ENCODE measurements around the gene PCDHB8.
A peak's percentile ranks its signal among the peaks of the same experiment; 100 is the strongest.
"Not testable (repeated sequence)": the region's sequence is repeated elsewhere in the genome, so short reads cannot be mapped to it uniquely, and the experiment has no call there.

The PCDHB8 gene

GRCh38 chr5:141177577-141178191 is at the start of gene PCDHB8:
Gene PCDHB8 (plus strand): TSS chr5:141177790. CDS start chr5:141178035, 245 bp downstream.
- not testable (repeated sequence) for DNase-seq

DNA sequence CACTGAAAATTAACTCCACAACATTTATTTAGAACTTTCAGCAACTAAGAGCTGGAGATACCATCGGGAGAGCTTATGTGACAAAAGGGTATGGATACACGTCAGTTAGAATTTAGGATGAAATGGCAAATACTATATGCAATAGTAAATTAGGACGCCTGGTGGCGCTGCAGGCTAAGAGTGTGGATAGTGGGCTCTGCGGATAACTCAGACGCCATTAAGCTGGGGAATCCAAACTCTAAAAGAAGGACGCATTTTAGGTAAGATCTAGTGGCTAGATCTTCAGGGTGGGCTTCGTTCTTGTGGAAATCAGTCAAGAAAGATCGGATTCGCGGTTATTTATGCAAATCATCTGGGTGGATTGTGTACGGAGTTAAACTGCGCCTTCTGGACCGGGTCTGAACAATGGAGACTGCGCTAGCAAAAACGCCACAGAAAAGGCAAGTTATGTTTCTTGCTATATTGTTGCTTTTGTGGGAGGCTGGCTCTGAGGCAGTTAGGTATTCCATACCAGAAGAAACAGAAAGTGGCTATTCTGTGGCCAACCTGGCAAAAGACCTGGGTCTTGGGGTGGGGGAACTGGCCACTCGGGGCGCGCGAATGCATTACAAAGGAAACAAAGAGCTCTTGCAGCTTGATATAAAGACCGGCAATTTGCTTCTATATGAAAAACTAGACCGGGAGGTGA is 42.4 kb upstream of the PCDHB8 start, which contains the start of gene PCDHB5:
Gene PCDHB5 (plus strand): TSS at position 177 of the 688 bp plus-strand sequence. CDS start 229 bp downstream, at position 406.
- DNase-seq = no peak

DNA sequence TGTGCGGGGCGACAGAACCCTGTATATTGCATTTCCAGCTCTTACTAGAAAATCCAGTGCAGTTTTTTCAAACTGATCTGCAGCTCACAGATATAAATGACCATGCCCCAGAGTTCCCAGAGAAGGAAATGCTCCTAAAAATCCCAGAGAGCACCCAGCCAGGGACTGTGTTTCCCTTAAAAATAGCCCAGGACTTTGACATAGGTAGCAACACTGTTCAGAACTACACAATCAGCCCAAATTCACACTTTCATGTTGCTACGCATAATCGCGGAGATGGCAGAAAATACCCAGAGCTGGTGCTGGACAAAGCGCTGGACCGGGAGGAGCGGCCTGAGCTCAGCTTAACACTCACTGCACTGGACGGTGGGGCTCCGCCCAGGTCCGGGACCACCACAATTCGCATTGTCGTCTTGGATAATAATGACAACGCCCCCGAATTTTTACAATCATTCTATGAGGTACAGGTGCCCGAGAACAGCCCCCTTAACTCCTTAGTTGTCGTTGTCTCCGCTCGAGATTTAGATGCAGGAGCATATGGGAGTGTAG is 41.8 kb upstream of the PCDHB8 start:
- DNase-seq = no peak

- not testable (repeated sequence) for DNase-seq
These were observed 40.2 kb upstream of the PCDHB8 start for GRCh38 chr5:141137346-141137745.

- peak; percentile 2 for DNase-seq
These were observed 27.8 kb upstream of the PCDHB8 start, which contains the start of gene PCDHB6 for GRCh38 chr5:141149812-141150211. Gene PCDHB6 (plus strand): TSS chr5:141150057. CDS start chr5:141150258, 201 bp downstream.

- no peak for DNase-seq
These were observed 27.2 kb upstream of the PCDHB8 start for GRCh38 chr5:141150224-141150992.

DNA sequence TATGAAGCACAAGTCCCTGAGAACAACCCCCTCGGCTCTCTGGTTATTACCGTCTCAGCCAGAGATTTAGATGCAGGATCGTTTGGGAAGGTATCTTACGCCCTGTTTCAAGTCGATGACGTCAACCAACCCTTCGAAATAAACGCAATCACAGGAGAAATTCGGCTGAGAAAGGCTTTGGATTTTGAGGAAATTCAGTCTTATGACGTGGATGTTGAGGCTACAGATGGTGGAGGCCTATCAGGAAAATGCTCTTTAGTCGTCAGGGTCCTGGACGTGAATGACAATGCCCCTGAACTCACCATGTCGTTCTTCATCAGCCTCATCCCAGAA is 26.6 kb upstream of the PCDHB8 start:
- DNase-seq = no peak

- not testable (repeated sequence) for DNase-seq
These were observed 26.0 kb upstream of the PCDHB8 start for GRCh38 chr5:141151632-141152031.

DNA sequence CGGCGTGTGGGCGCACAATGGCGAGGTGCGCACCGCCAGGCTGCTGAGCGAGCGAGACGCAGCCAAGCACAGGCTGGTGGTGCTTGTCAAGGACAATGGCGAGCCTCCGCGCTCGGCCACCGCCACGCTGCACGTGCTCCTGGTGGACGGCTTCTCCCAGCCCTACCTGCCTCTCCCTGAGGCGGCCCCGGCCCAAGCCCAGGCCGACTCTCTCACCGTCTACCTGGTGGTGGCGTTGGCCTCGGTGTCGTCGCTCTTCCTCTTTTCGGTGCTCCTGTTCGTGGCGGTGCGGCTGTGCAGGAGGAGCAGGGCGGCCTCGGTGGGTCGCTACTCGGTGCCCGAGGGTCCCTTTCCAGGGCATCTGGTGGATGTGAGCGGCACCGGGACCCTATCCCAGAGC is 25.5 kb upstream of the PCDHB8 start:
- not testable (repeated sequence) for DNase-seq

GRCh38 chr5:141155540-141156374 is 21.8 kb upstream of the PCDHB8 start:
- DNase-seq = no peak

- not testable (repeated sequence) for DNase-seq
These were observed 20.2 kb upstream of the PCDHB8 start for GRCh38 chr5:141157356-141157755.

GRCh38 chr5:141157901-141158300 is 19.7 kb upstream of the PCDHB8 start:
- not testable (repeated sequence) for DNase-seq

DNA sequence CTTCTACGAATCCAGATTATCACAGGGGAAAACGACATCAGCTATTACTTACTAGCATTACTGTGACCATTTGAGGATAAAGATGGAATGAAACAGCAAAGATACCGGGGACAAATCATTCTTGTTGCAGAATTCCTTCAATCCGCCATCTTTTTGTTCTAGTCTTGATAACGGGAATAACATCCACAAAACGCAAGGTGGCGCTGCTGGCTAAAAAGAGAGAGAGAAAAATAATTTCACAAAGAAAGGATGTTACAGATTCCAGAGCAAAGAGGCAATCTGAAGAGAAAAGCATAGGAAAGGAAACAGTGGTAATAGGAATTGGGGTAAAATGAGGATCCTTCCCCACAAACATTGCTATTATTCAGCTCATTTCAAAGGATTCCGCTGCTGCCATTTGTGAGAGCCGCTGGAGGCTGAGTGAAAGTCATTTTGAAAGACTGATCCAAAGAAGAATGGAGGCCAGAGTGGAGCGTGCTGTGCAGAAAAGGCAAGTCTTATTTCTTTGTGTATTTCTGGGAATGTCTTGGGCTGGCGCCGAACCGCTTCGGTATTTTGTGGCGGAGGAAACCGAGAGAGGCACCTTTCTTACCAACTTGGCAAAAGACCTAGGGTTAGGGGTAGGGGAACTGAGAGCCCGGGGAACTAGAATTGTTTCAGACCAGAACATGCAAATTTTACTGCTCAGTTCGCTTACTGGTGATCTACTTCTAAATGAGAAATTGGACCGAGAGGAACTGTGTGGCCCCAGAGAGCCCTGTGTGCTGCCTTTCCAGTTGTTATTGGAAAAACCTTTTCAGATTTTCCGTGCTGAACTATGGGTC is 5.0 kb upstream of the PCDHB8 start, which contains the start of gene PCDHB7:
Gene PCDHB7 (plus strand): TSS at position 264 of the 824 bp plus-strand sequence. CDS start 192 bp downstream, at position 456.
- DNase-seq = peak; percentile 11

DNA sequence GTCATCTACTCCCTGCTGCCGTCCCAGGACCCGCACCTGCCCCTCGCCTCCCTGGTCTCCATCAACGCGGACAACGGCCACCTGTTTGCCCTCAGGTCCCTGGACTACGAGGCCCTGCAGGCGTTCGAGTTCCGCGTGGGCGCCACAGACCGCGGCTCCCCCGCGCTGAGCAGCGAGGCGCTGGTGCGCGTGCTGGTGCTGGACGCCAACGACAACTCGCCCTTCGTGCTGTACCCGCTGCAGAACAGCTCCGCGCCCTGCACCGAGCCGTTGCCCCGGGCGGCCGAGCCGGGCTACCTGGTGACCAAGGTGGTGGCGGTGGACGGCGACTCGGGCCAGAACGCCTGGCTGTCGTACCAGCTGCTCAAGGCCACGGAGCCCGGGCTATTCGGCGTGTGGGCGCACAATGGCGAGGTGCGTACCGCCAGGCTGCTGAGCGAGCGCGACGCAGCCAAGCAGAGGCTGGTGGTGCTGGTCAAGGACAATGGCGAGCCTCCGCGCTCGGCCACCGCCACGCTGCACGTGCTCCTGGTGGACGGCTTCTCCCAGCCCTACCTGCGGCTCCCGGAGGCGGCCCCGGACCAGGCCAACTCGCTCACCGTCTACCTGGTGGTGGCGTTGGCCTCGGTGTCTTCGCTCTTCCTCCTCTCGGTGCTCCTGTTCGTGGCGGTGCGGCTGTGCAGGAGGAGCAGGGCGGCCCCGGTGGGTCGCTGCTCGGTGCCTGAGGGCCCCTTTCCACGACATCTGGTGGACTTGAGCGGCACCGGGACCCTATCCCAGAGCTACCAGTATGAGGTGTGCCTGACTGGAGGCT is 3.1 kb upstream of the PCDHB8 start:
- not testable (repeated sequence) for DNase-seq

DNA sequence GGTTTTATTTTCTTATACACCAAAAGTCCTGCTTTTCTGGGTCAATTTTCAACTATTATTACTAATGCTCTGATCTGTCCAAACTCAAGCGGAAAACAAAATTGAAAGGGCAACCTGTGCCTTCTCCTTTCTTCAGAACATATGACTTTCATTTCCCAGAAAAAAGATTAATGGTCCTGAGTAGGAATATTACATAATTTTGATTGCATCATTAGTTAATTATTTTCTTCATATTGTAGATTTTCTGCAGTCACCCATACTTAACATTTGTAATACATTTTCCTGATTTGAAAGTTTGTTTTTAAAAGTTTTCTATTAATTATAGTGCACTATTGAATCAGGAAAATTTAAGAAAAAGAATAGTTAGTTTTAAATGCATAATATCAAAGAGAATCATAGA is 1.7 kb upstream of the PCDHB8 start:
- DNase-seq = no peak

GRCh38 chr5:141179371-141179770 is 1.8 kb downstream of the PCDHB8 start:
- not testable (repeated sequence) for DNase-seq

DNA sequence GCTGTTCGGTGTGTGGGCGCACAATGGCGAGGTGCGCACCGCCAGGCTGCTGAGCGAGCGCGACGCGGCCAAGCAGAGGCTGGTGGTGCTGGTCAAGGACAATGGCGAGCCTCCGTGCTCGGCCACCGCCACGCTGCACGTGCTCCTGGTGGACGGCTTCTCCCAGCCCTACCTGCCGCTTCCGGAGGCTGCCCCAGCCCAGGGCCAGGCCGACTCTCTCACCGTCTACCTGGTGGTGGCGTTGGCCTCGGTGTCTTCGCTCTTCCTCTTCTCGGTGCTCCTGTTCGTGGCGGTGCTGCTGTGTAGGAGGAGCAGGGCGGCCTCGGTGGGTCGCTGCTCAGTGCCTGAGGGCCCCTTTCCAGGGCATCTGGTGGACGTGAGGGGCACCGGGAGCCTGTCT is 2.3 kb downstream of the PCDHB8 start:
- not testable (repeated sequence) for DNase-seq

DNA sequence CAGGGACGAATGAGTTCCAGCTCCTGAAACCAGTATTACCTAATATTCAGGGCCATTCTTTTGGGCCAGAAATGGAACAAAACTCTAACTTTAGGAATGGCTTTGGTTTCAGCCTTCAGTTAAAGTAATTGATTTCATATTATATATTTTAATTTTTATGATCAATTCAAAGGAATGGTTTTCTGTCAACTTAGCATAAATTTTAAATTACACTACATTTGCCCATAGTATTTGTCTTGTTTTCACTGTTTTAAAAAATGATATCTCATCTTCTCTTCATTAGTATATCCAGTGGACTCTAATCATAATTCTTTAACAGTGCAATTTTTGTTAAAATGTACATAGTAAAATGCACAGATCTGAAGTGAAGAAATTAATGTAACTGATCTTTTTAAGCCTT is 2.7 kb downstream of the PCDHB8 start:
- no peak for DNase-seq

GRCh38 chr5:141182248-141182647 is 4.7 kb downstream of the PCDHB8 start, which contains the start of gene PCDHB16:
Gene PCDHB16 (plus strand): TSS chr5:141182387. CDS start chr5:141182560, 173 bp downstream.
- no peak for DNase-seq

All from CD4-positive, alpha-beta T cell treated with Interleukin-6 for 4 hours (primary cell).